Stomach (tissue), 9 donors: ENCODE measurements around the gene TMEM176B. TPM values are rescaled to one million over a fixed set of nuclear protein-coding genes. Genes with fewer than 3 reads are reported as not detected.

ENCODE experiments used
- DNase-seq, 2 donors: peaks; one replicate each; pipeline versions ENCODE4 v3.0.0 to v3.0.0-alpha.2; 2013 to 2019
- H3K27ac ChIP-seq, 5 donors: fragments of 200-600 bp in 4 of 5; sonication (generic) in 4 of 5; one replicate each; pipeline ENCODE4 v1.5.1; 2013 to 2019; ENCODE audit warnings: mild to moderate bottlenecking in 1 of 5, moderate library complexity in 1 of 5
- H3K27me3 ChIP-seq, 3 donors: fragments of 200-600 bp; sonication (generic); one replicate each; pipeline ENCODE4 v1.5.1; 2017 to 2019; ENCODE audit warnings: mixed run types in 1 of 3
- H3K36me3 ChIP-seq, 4 donors: fragments of 200-600 bp; sonication (generic); 1 replicate in 3 of 4; 2 replicates in 1 of 4; pipeline ENCODE4 v1.5.1; 2016 to 2019
- H3K4me1 ChIP-seq, 4 donors: fragments of 200-600 bp; sonication (generic); one replicate each; pipeline ENCODE4 v1.5.1; 2016 to 2019
- H3K4me3 ChIP-seq, 4 donors: fragments of 200-600 bp; sonication (generic) in 3 of 4; one replicate each; pipeline ENCODE4 v1.5.1; 2016 to 2019; ENCODE audit warnings: mild to moderate bottlenecking in 1 of 4
- H3K9me3 ChIP-seq, 4 donors: fragments of 200-600 bp; sonication (generic); one replicate each; pipeline ENCODE4 v1.5.1; 2016 to 2019
- EP300 ChIP-seq: sonication (generic); formaldehyde crosslinking; IDR thresholded peaks from one replicate; pipeline ENCODE4 v1.6.1; 2017; ENCODE audit warnings: antibody characterized with exemption
- POLR2A ChIP-seq, 4 donors: fragments of 450-650 bp; IDR thresholded peaks; one replicate each; pipeline ENCODE4 v1.6.1; 2016; ENCODE audit warnings: antibody characterized with exemption in 4 of 4, control low read depth in 2 of 4, mild to moderate bottlenecking in 1 of 4, moderate library complexity in 1 of 4
- POLR2AphosphoS5 ChIP-seq, 3 donors: sonication (generic); formaldehyde crosslinking; IDR thresholded peaks; one replicate each; pipeline ENCODE4 v1.6.1; 2016; ENCODE audit warnings: antibody characterized with exemption in 3 of 3
- WGBS, 5 donors: extraction: QIAGEN DNeasy Blood & Tissue Kit in 3 of 5; methylation state at CpG; one replicate each; pipeline versions ENCODE4 v1.1.5 to v1.1.7; 2013 to 2018; 5-methylcytosine and 5-hydroxymethylcytosine counted together
- intact Hi-C: fragments of 100-400 bp; cut with DNase I; formaldehyde crosslinking; loops from one replicate; pipeline ENCODE4 v1.15.1; 2023; ENCODE audit warnings: low total_unique reads
- polyA plus RNA-seq, 3 donors: library from polyadenylated mRNA; stranded (reverse); fragments of 200-250 nt; gene quantifications; one replicate each; pipeline ENCODE4 v1.2.3, GENCODE V29; 2013
- total RNA-seq, 5 donors: library from RNA; depleted of rRNA; stranded (reverse); fragments of >200 nt; gene quantifications; one replicate each; pipeline versions ENCODE4 v1.1.0 to v1.2.3, GENCODE V29; 2014 to 2016
- TF ChIP-seq, protein P1 (sequence below), 7 experiments: fragments of 450-650 bp in 4 of 7; fragments of 200-600 bp in 3 of 7; sonication (generic) in 3 of 7; IDR thresholded peaks; one replicate each; pipeline ENCODE4 v1.5.1; 2016 to 2019; ENCODE audit warnings: antibody characterized with exemption in 7 of 7, control low read depth in 2 of 7, mild to moderate bottlenecking in 1 of 7
- donor health status: healthy with polysubstance abuse.
- donor health status: Bipolar disorder and iron deficiency.
- donor health status: healthy.

TMEM176B gene
- total and polyA plus RNA-seq, 8 donors = 29.4 to 157 (median 88.8) TPM

DNA sequence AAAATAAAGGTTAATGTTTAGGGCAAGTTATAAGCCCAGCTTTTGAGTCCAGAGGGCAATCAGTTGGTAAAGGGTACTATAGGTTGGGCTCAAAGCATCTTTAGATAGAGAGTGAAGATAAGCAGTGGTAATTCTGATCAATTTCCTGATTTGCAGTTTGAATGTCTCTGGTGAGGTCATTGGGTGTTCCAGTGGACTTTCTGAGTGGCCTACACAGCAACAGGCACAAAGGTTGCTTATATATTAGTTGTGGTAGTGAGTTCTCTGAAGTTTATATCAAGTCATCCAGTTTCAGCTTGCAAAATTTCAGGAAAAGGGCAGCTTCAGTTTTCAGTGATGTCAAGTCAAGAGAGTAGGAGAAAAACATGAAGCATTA is 33.8 kb downstream of the TMEM176B start:
- intact Hi-C loops = no loop called here
- H3K9me3 ChIP-seq = no peaks in the 10 kb centered on the region
- H3K4me1 ChIP-seq = peaks cover 0 to 12% (median 3%) of the 10 kb centered on the region in 4 donors
- DNase-seq = no peak
- TF ChIP-seq POLR2A (IDR thresholded peaks at IDR 0.05) = no peak
- TF ChIP-seq POLR2AphosphoS5 (IDR thresholded peaks at IDR 0.05) = no peak
- TF ChIP-seq EP300 = no peak
- TF ChIP-seq, protein P1, sequence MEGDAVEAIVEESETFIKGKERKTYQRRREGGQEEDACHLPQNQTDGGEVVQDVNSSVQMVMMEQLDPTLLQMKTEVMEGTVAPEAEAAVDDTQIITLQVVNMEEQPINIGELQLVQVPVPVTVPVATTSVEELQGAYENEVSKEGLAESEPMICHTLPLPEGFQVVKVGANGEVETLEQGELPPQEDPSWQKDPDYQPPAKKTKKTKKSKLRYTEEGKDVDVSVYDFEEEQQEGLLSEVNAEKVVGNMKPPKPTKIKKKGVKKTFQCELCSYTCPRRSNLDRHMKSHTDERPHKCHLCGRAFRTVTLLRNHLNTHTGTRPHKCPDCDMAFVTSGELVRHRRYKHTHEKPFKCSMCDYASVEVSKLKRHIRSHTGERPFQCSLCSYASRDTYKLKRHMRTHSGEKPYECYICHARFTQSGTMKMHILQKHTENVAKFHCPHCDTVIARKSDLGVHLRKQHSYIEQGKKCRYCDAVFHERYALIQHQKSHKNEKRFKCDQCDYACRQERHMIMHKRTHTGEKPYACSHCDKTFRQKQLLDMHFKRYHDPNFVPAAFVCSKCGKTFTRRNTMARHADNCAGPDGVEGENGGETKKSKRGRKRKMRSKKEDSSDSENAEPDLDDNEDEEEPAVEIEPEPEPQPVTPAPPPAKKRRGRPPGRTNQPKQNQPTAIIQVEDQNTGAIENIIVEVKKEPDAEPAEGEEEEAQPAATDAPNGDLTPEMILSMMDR (IDR thresholded peaks at IDR 0.05) = no peak
- no peaks in the 10 kb centered on the region for H3K27me3 ChIP-seq
- H3K4me3 ChIP-seq = no peak overlapping the region
- H3K27ac ChIP-seq = no peak overlapping the region
- no peaks in the 10 kb centered on the region for H3K36me3 ChIP-seq

DNA sequence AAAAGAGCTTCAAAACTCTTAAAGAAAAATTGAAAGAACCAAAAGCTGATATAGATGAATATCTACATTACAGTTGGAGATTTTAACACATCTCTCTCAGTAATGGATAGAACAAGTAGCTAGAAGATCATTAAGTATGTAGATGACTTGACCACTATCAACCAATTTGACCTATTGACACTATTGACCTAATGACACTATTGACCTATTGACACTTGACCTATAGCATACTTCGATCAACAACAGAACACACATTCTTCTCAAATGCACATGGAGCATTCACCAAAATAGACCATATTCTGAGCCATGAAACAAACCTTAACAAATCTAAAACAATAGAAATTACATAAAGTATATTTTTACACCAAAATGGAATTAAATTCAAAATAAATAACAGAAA is 40.7 kb downstream of the TMEM176B start:
- DNase-seq = no peak
- Histone ChIP-seq H3K27me3 (no peaks in the 10 kb centered on the region), H3K4me3 (no peak overlapping the region), H3K27ac (no peak overlapping the region), H3K36me3 (no peaks in the 10 kb centered on the region), H3K4me1 (peaks cover 0 to 4% (median under 1%) of the 10 kb centered on the region in 4 donors), H3K9me3 (no peaks in the 10 kb centered on the region)
- intact Hi-C loops = loop anchor here (10.0 kb wide), 1 partner anchor 305 kb away; the partner anchor contains the start of gene GIMAP8
- WGBS, 5 donors = 74 to 83% (median 77%) methylated on average over 1 of the region's 1 CpG
- no peak for TF ChIP-seq POLR2AphosphoS5 (IDR thresholded peaks at IDR 0.05)
- TF ChIP-seq EP300 = no peak
- TF ChIP-seq, protein P1 (IDR thresholded peaks at IDR 0.05) = no peak
- no peak for TF ChIP-seq POLR2A (IDR thresholded peaks at IDR 0.05)

DNA sequence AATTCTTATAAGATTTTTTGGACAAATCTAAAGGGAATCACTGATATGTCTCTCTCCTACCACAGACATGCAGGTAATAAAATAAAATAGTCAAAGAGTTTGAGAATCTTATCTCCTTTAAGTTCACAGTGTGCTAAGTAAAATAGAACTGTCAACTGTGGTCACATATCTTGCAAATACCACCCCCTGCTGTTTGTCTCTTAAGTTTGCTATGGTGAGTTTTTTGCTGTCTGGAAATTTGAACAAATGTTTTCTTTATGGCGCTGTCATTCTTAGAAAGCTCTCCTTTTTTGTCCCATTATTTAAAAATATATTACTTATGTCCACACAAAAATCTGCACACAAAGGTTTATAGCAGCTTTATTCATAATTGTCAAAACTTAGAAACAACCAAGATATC is 43.3 kb downstream of the TMEM176B start:
- no peaks in the 10 kb centered on the region for H3K9me3 ChIP-seq
- TF ChIP-seq, protein P1 (IDR thresholded peaks at IDR 0.05) = peak in 3 of 7 experiments; percentile 27 to 39 (median 32)
- TF ChIP-seq POLR2A (IDR thresholded peaks at IDR 0.05) = no peak
- no peak for TF ChIP-seq EP300
- TF ChIP-seq POLR2AphosphoS5 (IDR thresholded peaks at IDR 0.05) = no peak
- peak in 1 of 2 donors; percentile 53 for DNase-seq
- no peaks in the 10 kb centered on the region for H3K27me3 ChIP-seq
- intact Hi-C loops = loop anchor here (10.0 kb wide), 1 partner anchor 302 kb away; the partner anchor contains the start of gene GIMAP8
- no peak overlapping the region for H3K4me3 ChIP-seq
- 23 to 59% (median 41%) methylated on average over 1 of the region's 1 CpG for WGBS, 5 donors
- peaks cover 0 to 18% (median 0%) of the 10 kb centered on the region in 4 donors for H3K4me1 ChIP-seq
- peak overlapping the region in 1 of 5 donors; percentile 63 for H3K27ac ChIP-seq
- no peaks in the 10 kb centered on the region for H3K36me3 ChIP-seq

DNA sequence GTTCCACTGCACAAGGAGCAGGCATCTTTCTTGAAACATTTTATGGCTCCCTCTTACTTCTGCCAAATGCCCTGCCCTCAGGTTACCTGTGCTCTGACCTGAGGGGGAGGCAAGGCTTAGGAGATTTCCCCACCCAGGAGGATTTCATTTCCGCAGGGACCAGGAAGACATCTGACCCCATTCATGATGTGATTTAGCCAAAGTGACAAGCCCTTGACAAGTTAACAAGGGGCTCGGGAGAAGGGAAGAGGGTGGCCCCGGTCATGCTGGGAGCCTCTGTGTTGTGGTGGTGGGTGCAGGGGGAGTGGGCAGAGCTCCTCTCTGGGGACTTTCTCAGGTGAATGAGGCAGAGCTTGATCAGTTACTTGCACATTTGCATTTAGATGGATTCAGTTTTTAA is 44.0 kb downstream of the TMEM176B start:
- no peak for DNase-seq
- no peaks in the 10 kb centered on the region for H3K36me3 ChIP-seq
- TF ChIP-seq, protein P1 (IDR thresholded peaks at IDR 0.05) = no peak
- WGBS, 5 donors = 54 to 75% (median 63%) methylated on average over 3 of the region's 3 CpGs
- no peaks in the 10 kb centered on the region for H3K9me3 ChIP-seq
- H3K4me1 ChIP-seq = peaks cover 0 to 22% (median 0%) of the 10 kb centered on the region in 4 donors
- H3K4me3 ChIP-seq = no peak overlapping the region
- no peaks in the 10 kb centered on the region for H3K27me3 ChIP-seq
- intact Hi-C loops = loop anchor here (10.0 kb wide), 1 partner anchor 301 kb away; the partner anchor contains the start of gene GIMAP8
- peak overlapping the region; percentile 13 to 63 (median 24) for H3K27ac ChIP-seq
